ENCODE data around the gene AKAP8. TPM values are rescaled to one million over a fixed set of nuclear protein-coding genes. Genes with fewer than 3 reads are reported as not detected.

The AKAP8 gene
- total and polyA plus RNA-seq, 2 experiments from 2014 or later = 22.4 to 36.5 TPM

- peaks cover 12% of the 10 kb centered on the region for H3K27me3 Mint-ChIP-seq (ENCODE audit: insufficient read depth, low read depth, poor library complexity)
These were observed 47.7 kb upstream of the AKAP8 start for GRCh38 chr19:15427350-15427700.

GRCh38 chr19:15426485-15427349 lies 47.1 kb upstream of the AKAP8 start:
- 0 out of 2 replicates have a peak, but pooled peaks cover 5% of the 10 kb centered on the region for H3K4me1 ChIP-seq (ENCODE audit: insufficient read depth)
- no peaks in the 10 kb centered on the region for H3K27me3 ChIP-seq (ENCODE audit: insufficient read depth)
- no peak overlapping the region for H3K4me2 ChIP-seq
- no peak overlapping the region for H2AFZ ChIP-seq
- peaks cover 13% of the 10 kb centered on the region for H4K20me1 ChIP-seq (replicated peaks; ENCODE audit: insufficient read depth)
- no peak for ATAC-seq
- no peaks in the 10 kb centered on the region; the same call in 2 of the 3 replicates for H3K9me3 Mint-ChIP-seq
- no peaks in the 10 kb centered on the region for H3K9me2 ChIP-seq (ENCODE audit: insufficient read depth)
- peaks cover 12% of the 10 kb centered on the region for H3K4me1 Mint-ChIP-seq
- H3K27me3 Mint-ChIP-seq (ENCODE audit: insufficient read depth, low read depth, poor library complexity) = peaks cover 9% of the 10 kb centered on the region
- no peak overlapping the region; the same call in 2 of the 3 replicates for H3K4me3 Mint-ChIP-seq
- peaks cover 37% of the 10 kb centered on the region for H3K36me3 Mint-ChIP-seq (ENCODE audit: low read depth)
- no peak overlapping the region for H3K27ac Mint-ChIP-seq
- peaks cover 16% of the 10 kb centered on the region for H3K79me2 ChIP-seq (replicated peaks; ENCODE audit: insufficient read depth)
- H3F3A ChIP-seq (replicated peaks; ENCODE audit: low read depth) = no peaks in the 10 kb centered on the region
- no peak overlapping the region for H3K4me3 ChIP-seq
- no peaks in the 10 kb centered on the region for H3K36me3 ChIP-seq (ENCODE audit: insufficient read depth)
- DNase-seq (ENCODE audit: low spot score) = no peak
- no peak overlapping the region for H3K27ac ChIP-seq (ENCODE audit: low read depth)
- TF ChIP-seq CTCF (conservative IDR thresholded peaks at IDR 0.05; ENCODE audit: low read depth in 2 of 2) = no peak
- no peak for TF ChIP-seq STAT1 (IDR thresholded peaks at IDR 0.05; ENCODE audit: unreplicated experiment)
- TF ChIP-seq REST (IDR thresholded peaks at IDR 0.05; ENCODE audit: unreplicated experiment) = no peak
- no peak for TF ChIP-seq NANOG (IDR thresholded peaks at IDR 0.05; ENCODE audit: borderline replicate concordance)
- no peak for TF ChIP-seq ZNF331 (CRISPR knock-in tag; IDR thresholded peaks at IDR 0.05; ENCODE audit: low read depth)
- TF ChIP-seq JUNB (IDR thresholded peaks at IDR 0.05; ENCODE audit: unreplicated experiment) = no peak
- no peak for TF ChIP-seq CREB1 (CRISPR knock-in tag; IDR thresholded peaks at IDR 0.05; ENCODE audit: low read depth)
- TF ChIP-seq EZH2 (IDR thresholded peaks at IDR 0.05; ENCODE audit: low read depth, unreplicated experiment) = no peak
- TF ChIP-seq POLR2AphosphoS5 (IDR thresholded peaks at IDR 0.05; ENCODE audit: low read depth) = no peak
- TF ChIP-seq EZH2phosphoT487 (IDR thresholded peaks at IDR 0.05; ENCODE audit: unreplicated experiment) = no peak

More at GRCh38 chr19:15427350-15427700, 47.7 kb upstream of the AKAP8 start:
- Histone ChIP-seq H3F3A (replicated peaks; ENCODE audit: low read depth) (no peaks in the 10 kb centered on the region), H3K4me3 (no peak overlapping the region), H3K36me3 (ENCODE audit: insufficient read depth) (no peaks in the 10 kb centered on the region), H3K4me2 (no peak overlapping the region), H3K9me2 (ENCODE audit: insufficient read depth) (no peaks in the 10 kb centered on the region), H3K27ac (ENCODE audit: low read depth) (no peak overlapping the region), H3K4me1 (ENCODE audit: insufficient read depth) (0 out of 2 replicates have a peak, but pooled peaks cover 6% of the 10 kb centered on the region), H3K79me2 (replicated peaks; ENCODE audit: insufficient read depth) (peaks cover 18% of the 10 kb centered on the region), H4K20me1 (replicated peaks; ENCODE audit: insufficient read depth) (peaks cover 16% of the 10 kb centered on the region), H3K27me3 (ENCODE audit: insufficient read depth) (no peaks in the 10 kb centered on the region), H2AFZ (no peak overlapping the region)
- H3K4me3 Mint-ChIP-seq = no peak overlapping the region
- peaks cover 15% of the 10 kb centered on the region for H3K4me1 Mint-ChIP-seq
- peaks cover 33% of the 10 kb centered on the region for H3K36me3 Mint-ChIP-seq (ENCODE audit: low read depth)
- H3K27ac Mint-ChIP-seq = no peak overlapping the region
- TF ChIP-seq EZH2 (IDR thresholded peaks at IDR 0.05; ENCODE audit: low read depth, unreplicated experiment) = no peak
- TF ChIP-seq JUNB (IDR thresholded peaks at IDR 0.05; ENCODE audit: unreplicated experiment) = no peak
- no peak for TF ChIP-seq ZNF331 (CRISPR knock-in tag; IDR thresholded peaks at IDR 0.05; ENCODE audit: low read depth)
- TF ChIP-seq CREB1 (CRISPR knock-in tag; IDR thresholded peaks at IDR 0.05; ENCODE audit: low read depth) = no peak
- no peak for TF ChIP-seq POLR2AphosphoS5 (IDR thresholded peaks at IDR 0.05; ENCODE audit: low read depth)
- no peaks in the 10 kb centered on the region; the same call in 2 of the 3 replicates for H3K9me3 Mint-ChIP-seq
- ATAC-seq (no peak), DNase-seq (ENCODE audit: low spot score) (no peak)

Data from GM23338 (cell line).